Omental fat pad (tissue), 4 donors: ENCODE data around the gene CSF3. TPM values are rescaled to one million over a fixed set of nuclear protein-coding genes. Genes with fewer than 3 reads are reported as not detected.

Experiments used
- ATAC-seq: fragments of 150-250 bp; one replicate; pipeline ENCODE4 v1.9.1; 2016; ENCODE audit warnings: mild to moderate bottlenecking, moderate library complexity; ENCODE audit not compliant: low FRiP score
- DNase-seq: peaks from one replicate; pipeline ENCODE4 v3.0.0-alpha.2; 2019; ENCODE audit warnings: low spot score
- small RNA-seq: library from RNA; depleted of rRNA; stranded (forward); fragments of <200 nt; gene quantifications from one replicate; pipeline ENCODE3, GENCODE V24; 2016
- total RNA-seq, 4 donors: library from RNA; depleted of rRNA; stranded (reverse); fragments of >200 nt; gene quantifications; one replicate each; pipeline ENCODE4 v1.1.0, GENCODE V29; 2016
- TF ChIP-seq, protein P1 (sequence below), 3 donors: fragments of 450-650 bp; IDR thresholded peaks; one replicate each; pipeline ENCODE4 v1.5.1; 2016 to 2017; ENCODE audit warnings: antibody characterized with exemption in 3 of 3, mild to moderate bottlenecking in 3 of 3, moderate library complexity in 2 of 3

The CSF3 gene
- total RNA-seq, 4 donors from 2014 or later, result 51.8 to 75.2 TPM; not detected in 2

DNA sequence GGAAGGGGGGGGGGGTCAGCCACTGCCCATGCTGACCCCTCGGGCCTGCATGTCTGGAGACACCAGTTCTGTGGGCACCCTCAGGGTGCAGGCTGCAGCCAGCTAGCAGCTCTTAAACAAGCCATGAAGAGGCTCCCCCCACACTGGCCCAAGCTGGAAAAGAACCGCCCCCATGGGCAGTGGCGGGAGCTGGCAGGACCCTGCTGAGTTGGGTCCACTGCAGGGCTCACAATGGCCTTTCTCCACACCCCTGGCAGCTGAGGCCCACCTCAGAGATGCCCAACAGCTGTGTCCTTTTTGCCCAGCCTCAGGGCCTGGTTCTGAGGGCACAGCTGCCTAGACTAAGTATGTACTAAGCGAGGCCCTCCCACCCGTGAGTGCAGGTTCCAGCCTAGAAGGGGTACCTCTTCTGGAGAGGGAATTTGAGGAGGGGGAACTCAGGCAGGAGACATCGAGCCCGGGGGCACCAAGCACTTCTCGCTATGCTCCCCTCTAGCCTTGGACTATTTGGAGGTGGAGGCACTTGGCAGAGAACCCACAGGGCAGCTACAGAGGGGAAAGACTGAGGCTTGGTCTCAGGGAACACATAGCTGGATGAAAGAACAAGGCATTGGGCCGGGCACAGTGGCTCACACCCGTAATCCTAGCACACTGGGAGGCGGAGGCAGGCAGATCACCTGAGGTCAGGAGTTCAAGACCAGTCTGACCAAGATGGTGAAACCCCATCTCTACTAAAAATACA is 50.7 kb downstream of the CSF3 start:
- TF ChIP-seq, protein P1, sequence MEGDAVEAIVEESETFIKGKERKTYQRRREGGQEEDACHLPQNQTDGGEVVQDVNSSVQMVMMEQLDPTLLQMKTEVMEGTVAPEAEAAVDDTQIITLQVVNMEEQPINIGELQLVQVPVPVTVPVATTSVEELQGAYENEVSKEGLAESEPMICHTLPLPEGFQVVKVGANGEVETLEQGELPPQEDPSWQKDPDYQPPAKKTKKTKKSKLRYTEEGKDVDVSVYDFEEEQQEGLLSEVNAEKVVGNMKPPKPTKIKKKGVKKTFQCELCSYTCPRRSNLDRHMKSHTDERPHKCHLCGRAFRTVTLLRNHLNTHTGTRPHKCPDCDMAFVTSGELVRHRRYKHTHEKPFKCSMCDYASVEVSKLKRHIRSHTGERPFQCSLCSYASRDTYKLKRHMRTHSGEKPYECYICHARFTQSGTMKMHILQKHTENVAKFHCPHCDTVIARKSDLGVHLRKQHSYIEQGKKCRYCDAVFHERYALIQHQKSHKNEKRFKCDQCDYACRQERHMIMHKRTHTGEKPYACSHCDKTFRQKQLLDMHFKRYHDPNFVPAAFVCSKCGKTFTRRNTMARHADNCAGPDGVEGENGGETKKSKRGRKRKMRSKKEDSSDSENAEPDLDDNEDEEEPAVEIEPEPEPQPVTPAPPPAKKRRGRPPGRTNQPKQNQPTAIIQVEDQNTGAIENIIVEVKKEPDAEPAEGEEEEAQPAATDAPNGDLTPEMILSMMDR (IDR thresholded peaks at IDR 0.05), result no peak
- ATAC-seq (no peak), DNase-seq (no peak)

Small RNAs within 50 kb of the gene (small RNA-seq; reads per million reads assigned to genes)
- 1,486 reads per million, percentile 99 among the genes with 10 or more reads in this experiment for gene SNORD124

Other genes with a start within 250 kb of the CSF3 start
- gene IKZF3, start 151.1 kb upstream of the CSF3 start, total RNA-seq, result 1 to 10 TPM; 2.9 to 8.3 (median 4.5) TPM
- not detected for gene ZPBP2, start 147.2 kb upstream of the CSF3 start, total RNA-seq
- gene GSDMB, start 96.8 kb upstream of the CSF3 start, total RNA-seq, result 10 to 100 TPM; 10.4 to 32.2 (median 21.3) TPM
- 100 to 1,000 TPM in 2 of 4 donors, 10 to 100 TPM in 2; 78.5 to 338 (median 163) TPM for gene ORMDL3, start 87.8 kb upstream of the CSF3 start, total RNA-seq
- not detected for gene LRRC3C, start 87.7 kb upstream of the CSF3 start, total RNA-seq
- gene GSDMA, start 52.4 kb upstream of the CSF3 start, total RNA-seq, result 1 to 10 TPM in 1 of 4 donors, under 1 TPM in 2, not detected in 1; 0.65 to 1.1 (median 0.72) TPM
- gene PSMD3, start 34.6 kb upstream of the CSF3 start, total RNA-seq, result 10 to 100 TPM; 75.3 to 98.0 (median 79.4) TPM
- gene MED24, start 39.0 kb downstream of the CSF3 start, total RNA-seq, result 10 to 100 TPM; 40.0 to 53.6 (median 49.2) TPM
- gene THRA, start 47.5 kb downstream of the CSF3 start, total RNA-seq, result 10 to 100 TPM; 35.7 to 87.2 (median 55.2) TPM
- gene NR1D1, start 85.1 kb downstream of the CSF3 start, total RNA-seq, result 1 to 10 TPM; 3.1 to 9.3 (median 7.0) TPM
- gene MSL1, start 106.5 kb downstream of the CSF3 start, total RNA-seq, result 100 to 1,000 TPM in 1 of 4 donors, 10 to 100 TPM in 3; 50.2 to 139 (median 61.9) TPM
- gene CASC3, start 125.1 kb downstream of the CSF3 start, total RNA-seq, result 10 to 100 TPM; 36.6 to 77.6 (median 51.1) TPM
- gene RAPGEFL1, start 162.0 kb downstream of the CSF3 start, total RNA-seq, result 10 to 100 TPM in 1 of 4 donors, 1 to 10 TPM in 3; 3.0 to 16.1 (median 4.4) TPM
- gene WIPF2, start 203.9 kb downstream of the CSF3 start, total RNA-seq, result 10 to 100 TPM; 10.1 to 12.9 (median 10.8) TPM